Upper lobe of left lung (tissue), 6 donors: ENCODE results near the gene MSL1. TPM values are rescaled to one million over a fixed set of nuclear protein-coding genes. Genes with fewer than 3 reads are reported as not detected.
A peak's percentile ranks its signal among the peaks of the same experiment; 100 is the strongest.

Source experiments
- ATAC-seq, 2 donors: fragments of 200-7000 bp; cut with Tn5 transposase; one replicate each; pipeline ENCODE4 v1.9.1; 2022; ENCODE audit warnings: mild to moderate bottlenecking in 2 of 2, moderate library complexity in 2 of 2; ENCODE audit not compliant: low FRiP score in 2 of 2
- DNase-seq, 2 donors: peaks; one replicate each; pipeline ENCODE4 v3.0.0-alpha.2; 2019 to 2020
- H3K27ac ChIP-seq, 4 donors: fragments of 200-600 bp; sonication (generic); one replicate each; pipeline ENCODE4 v1.5.1; 2016 to 2019
- H3K27me3 ChIP-seq, 4 donors: fragments of 200-600 bp; sonication (generic); one replicate each; pipeline ENCODE4 v1.5.1; 2017 to 2019
- H3K36me3 ChIP-seq, 4 donors: fragments of 200-600 bp; sonication (generic); one replicate each; pipeline ENCODE4 v1.5.1; 2016 to 2019
- H3K4me1 ChIP-seq, 4 donors: fragments of 200-600 bp; sonication (generic); one replicate each; pipeline ENCODE4 v1.5.1; 2018 to 2019
- H3K4me3 ChIP-seq, 4 donors: fragments of 200-600 bp; sonication (generic); one replicate each; pipeline ENCODE4 v1.5.1; 2017 to 2019; ENCODE audit warnings: mild to moderate bottlenecking in 2 of 4, moderate library complexity in 1 of 4
- H3K9me3 ChIP-seq, 4 donors: fragments of 200-600 bp; sonication (generic); one replicate each; pipeline ENCODE4 v1.5.1; 2018 to 2019
- EP300 ChIP-seq, 4 donors: sonication (generic); formaldehyde crosslinking; IDR thresholded peaks; one replicate each; pipeline ENCODE4 v1.5.1; 2017; ENCODE audit warnings: antibody characterized with exemption in 4 of 4, control low read depth in 2 of 4
- POLR2A ChIP-seq, 4 donors: fragments of 450-650 bp; IDR thresholded peaks; one replicate each; pipeline ENCODE4 v1.5.1; 2016 to 2017; ENCODE audit warnings: antibody characterized with exemption in 4 of 4, mild to moderate bottlenecking in 2 of 4
- POLR2AphosphoS5 ChIP-seq, 2 donors: sonication (generic); formaldehyde crosslinking; IDR thresholded peaks; one replicate each; pipeline ENCODE4 v1.5.1; 2017; ENCODE audit warnings: antibody characterized with exemption in 2 of 2
- WGBS, 2 donors: methylation state at CpG; one replicate each; pipeline ENCODE4 v1.1.5; 2017 to 2018; 5-methylcytosine and 5-hydroxymethylcytosine counted together
- total RNA-seq, 6 donors: library from RNA; depleted of rRNA in 4 of 6; stranded (reverse); fragments of >200 nt in 4 of 6; gene quantifications; one replicate each; pipeline versions ENCODE4 v1.1.0 to v1.2.1, GENCODE V29; 2016 to 2021
- TF ChIP-seq, protein P1 (sequence below), 6 experiments: fragments of 450-650 bp in 4 of 6; fragments of 200-600 bp in 2 of 6; sonication (generic) in 2 of 6; IDR thresholded peaks; one replicate each; pipeline ENCODE4 v1.5.1; 2016 to 2019; ENCODE audit warnings: antibody characterized with exemption in 6 of 6
- donor health status: DM: no; HTN: no; CAD: no; lungs with moderate emphysema.
- donor health status: DM: no; HTN: yes; CAD: no; lungs with severe emphysema.

The MSL1 gene
- total RNA-seq, 6 donors from 2014 or later, result 57.6 to 240 (median 97.0) TPM

DNA sequence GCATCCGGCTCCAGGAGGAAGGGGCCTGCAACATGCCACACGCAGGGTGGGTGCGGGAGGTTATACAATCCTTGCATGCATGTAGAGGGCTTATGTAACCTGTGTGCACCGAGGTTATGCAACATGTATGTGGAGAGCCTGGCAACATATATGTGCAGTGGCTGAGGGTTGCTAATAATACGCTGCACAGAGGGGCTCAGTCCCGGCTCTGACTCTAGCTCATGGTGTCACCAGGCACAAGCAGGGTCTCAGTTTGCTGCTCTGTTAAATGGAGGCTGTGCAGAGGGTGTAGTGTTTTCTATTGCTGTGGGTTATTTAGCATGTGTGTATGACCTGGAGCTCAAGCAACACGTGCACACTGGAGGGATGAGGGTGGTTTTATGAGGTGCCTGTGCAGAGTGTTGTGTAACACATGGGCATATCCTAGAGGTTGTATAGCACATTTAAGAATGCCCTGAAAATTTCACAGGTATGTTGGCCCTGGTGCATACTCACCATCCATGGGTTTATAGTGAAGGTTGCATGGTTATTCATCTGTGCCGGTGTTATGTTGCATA is 45.8 kb upstream of the MSL1 start:
- peak overlapping the region; percentile 86 to 94 (median 90) for H3K27ac ChIP-seq
- H3K4me1 ChIP-seq, result peaks cover 55 to 64% (median 62%) of the 10 kb centered on the region in 4 donors
- H3K4me3 ChIP-seq, result peak overlapping the region in 1 of 4 donors; percentile 19
- 33 to 38% methylated on average over 5 to 8 of the region's 8 CpGs for WGBS, 2 donors
- DNase-seq (no peak), ATAC-seq (no peak)
- H3K27me3 ChIP-seq, result no peaks in the 10 kb centered on the region
- no peaks in the 10 kb centered on the region for H3K9me3 ChIP-seq
- peaks cover 0 to 33% (median 11%) of the 10 kb centered on the region in 4 donors for H3K36me3 ChIP-seq
- TF ChIP-seq EP300 (IDR thresholded peaks at IDR 0.05), result no peak
- TF ChIP-seq POLR2AphosphoS5 (IDR thresholded peaks at IDR 0.05), result no peak
- no peak for TF ChIP-seq POLR2A (IDR thresholded peaks at IDR 0.05)
- TF ChIP-seq, protein P1, sequence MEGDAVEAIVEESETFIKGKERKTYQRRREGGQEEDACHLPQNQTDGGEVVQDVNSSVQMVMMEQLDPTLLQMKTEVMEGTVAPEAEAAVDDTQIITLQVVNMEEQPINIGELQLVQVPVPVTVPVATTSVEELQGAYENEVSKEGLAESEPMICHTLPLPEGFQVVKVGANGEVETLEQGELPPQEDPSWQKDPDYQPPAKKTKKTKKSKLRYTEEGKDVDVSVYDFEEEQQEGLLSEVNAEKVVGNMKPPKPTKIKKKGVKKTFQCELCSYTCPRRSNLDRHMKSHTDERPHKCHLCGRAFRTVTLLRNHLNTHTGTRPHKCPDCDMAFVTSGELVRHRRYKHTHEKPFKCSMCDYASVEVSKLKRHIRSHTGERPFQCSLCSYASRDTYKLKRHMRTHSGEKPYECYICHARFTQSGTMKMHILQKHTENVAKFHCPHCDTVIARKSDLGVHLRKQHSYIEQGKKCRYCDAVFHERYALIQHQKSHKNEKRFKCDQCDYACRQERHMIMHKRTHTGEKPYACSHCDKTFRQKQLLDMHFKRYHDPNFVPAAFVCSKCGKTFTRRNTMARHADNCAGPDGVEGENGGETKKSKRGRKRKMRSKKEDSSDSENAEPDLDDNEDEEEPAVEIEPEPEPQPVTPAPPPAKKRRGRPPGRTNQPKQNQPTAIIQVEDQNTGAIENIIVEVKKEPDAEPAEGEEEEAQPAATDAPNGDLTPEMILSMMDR (IDR thresholded peaks at IDR 0.05), result no peak

DNA sequence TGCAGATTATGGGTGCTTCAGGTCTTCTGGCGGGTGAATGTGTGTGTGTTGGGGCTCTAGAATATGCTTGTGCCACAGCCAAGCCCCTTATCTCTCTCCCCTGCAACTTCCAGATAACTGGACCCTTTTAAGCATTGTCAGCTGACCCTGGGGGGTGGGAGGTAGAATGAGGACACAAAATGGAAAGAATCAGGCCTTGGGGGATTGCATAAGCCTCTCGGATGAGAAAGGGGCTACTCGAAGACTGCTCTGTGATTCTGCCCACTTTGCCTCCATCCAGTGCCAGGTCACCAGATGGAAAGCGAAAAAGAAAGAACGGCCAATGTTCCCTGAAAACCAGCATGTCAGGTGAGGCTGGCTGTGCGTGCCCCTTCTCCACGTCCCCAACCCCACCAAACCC is 45.2 kb upstream of the MSL1 start:
- Histone ChIP-seq H3K27ac (peak overlapping the region; percentile 79 to 92 (median 88)), H3K4me1 (peaks cover 50 to 58% (median 56%) of the 10 kb centered on the region in 4 donors)
- ATAC-seq, result no peak

DNA sequence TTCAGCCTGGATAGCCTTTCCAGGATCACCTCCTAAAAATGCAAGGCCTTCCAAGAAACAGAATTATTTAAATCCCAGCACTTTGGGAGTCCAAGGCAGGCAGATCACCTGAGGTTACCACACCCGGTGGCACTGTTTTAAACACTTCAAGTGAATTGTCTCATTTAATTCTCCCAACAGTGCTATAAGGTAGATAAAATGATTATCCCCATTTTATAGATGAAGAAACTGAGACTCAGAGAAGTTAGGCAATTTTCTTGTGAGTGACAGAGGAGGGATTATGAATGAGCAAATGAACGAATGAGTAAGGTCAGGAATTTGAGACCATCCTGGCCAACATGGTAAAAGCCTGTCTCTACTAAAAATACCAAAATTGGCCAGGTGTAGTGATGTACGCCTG is 42.2 kb upstream of the MSL1 start:
- H3K4me1 ChIP-seq, result peaks cover 20 to 28% (median 26%) of the 10 kb centered on the region in 4 donors
- H3K27me3 ChIP-seq, result no peaks in the 10 kb centered on the region
- H3K27ac ChIP-seq, result peak overlapping the region in 1 of 4 donors; percentile 2
- no peaks in the 10 kb centered on the region for H3K9me3 ChIP-seq
- DNase-seq (no peak), ATAC-seq (no peak)
- peaks cover 6 to 44% (median 24%) of the 10 kb centered on the region in 4 donors for H3K36me3 ChIP-seq
- TF ChIP-seq EP300 (IDR thresholded peaks at IDR 0.05), result no peak
- no peak overlapping the region for H3K4me3 ChIP-seq
- 89 to 95% methylated on average over 3 of the region's 3 CpGs for WGBS, 2 donors

More for the DNA sequence above, 45.2 kb upstream of the MSL1 start:
- 83 to 86% methylated on average over 7 of the region's 7 CpGs for WGBS, 2 donors
- TF ChIP-seq, protein P1 (IDR thresholded peaks at IDR 0.05), result no peak
- TF ChIP-seq EP300 (IDR thresholded peaks at IDR 0.05) (no peak), POLR2AphosphoS5 (IDR thresholded peaks at IDR 0.05) (no peak), POLR2A (IDR thresholded peaks at IDR 0.05) (no peak)
- Histone ChIP-seq H3K36me3 (peaks cover 0 to 33% (median 13%) of the 10 kb centered on the region in 4 donors), H3K27me3 (no peaks in the 10 kb centered on the region), H3K9me3 (no peaks in the 10 kb centered on the region), H3K4me3 (no peak overlapping the region)
- no peak for DNase-seq

DNA sequence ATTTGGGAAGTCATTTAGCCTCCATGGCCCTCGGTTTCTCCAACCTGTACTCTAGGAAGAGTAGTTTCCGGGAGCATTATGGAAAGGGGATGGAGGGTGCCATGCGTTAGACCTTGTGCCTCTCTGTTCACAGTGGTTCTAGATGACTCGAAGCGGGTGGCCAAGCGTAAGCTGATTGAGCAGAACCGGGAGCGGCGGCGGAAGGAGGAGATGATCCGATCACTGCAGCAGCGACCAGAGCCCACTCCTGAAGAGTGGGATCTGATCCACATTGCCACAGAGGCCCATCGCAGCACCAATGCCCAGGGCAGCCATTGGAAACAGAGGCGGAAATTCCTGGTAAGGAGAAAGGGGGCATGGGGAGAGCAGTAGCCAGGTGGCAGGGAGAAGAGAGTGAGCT is 37.3 kb upstream of the MSL1 start:
- Histone ChIP-seq H3K9me3 (no peaks in the 10 kb centered on the region), H3K27ac (no peak overlapping the region), H3K4me3 (no peak overlapping the region), H3K4me1 (no peaks in the 10 kb centered on the region), H3K27me3 (no peaks in the 10 kb centered on the region), H3K36me3 (peaks cover 38 to 69% (median 61%) of the 10 kb centered on the region in 4 donors)
- DNase-seq, result no peak
- ATAC-seq, result no peak
- 93 to 94% methylated on average over 14 of the region's 14 CpGs for WGBS, 2 donors
- TF ChIP-seq, protein P1 (IDR thresholded peaks at IDR 0.05), result no peak
- TF ChIP-seq POLR2AphosphoS5 (IDR thresholded peaks at IDR 0.05) (no peak), EP300 (IDR thresholded peaks at IDR 0.05) (no peak), POLR2A (IDR thresholded peaks at IDR 0.05) (no peak)

DNA sequence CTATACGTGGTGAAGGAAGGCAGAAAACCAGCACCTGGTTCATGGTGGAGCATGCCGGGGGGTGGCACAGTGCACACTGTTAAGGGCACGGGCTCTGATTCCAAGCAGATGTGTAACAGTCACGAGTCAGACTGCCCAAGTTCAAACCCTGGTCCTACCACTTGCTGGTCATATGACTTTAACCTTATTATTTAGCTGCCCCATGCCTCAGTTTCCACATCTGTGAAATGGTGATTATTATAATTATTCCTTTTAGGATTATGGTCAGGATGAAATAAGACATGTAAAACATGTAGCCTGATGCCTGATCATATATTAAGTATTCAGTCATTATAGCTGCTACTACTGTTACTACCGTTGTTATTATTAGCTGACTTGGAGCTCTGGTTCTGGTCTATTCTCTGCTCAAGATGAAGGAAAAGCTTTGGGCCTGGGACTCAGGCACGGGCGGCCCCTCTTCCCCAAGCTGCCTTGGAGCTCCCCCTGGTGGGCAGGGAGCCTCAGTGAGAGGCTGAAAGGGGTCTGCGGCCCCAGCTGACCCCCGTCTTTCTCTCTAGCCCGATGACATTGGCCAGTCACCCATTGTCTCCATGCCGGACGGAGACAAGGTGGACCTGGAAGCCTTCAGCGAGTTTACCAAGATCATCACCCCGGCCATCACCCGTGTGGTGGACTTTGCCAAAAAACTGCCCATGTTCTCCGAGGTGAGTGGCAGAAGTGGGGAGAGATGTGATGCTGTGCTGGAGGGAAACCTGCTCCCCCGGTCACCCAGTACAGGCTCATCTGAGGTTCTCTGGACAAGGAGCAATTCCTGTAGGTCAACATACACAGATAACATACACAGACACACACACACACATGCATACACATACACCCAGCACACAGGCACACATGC is 35.4 kb upstream of the MSL1 start:
- DNase-seq (no peak), ATAC-seq (peak in 1 of 2 donors; percentile 69)
- Histone ChIP-seq H3K9me3 (no peaks in the 10 kb centered on the region), H3K4me3 (no peak overlapping the region), H3K36me3 (peaks cover 41 to 82% (median 65%) of the 10 kb centered on the region in 4 donors), H3K27ac (peak overlapping the region in 3 of 4 donors; percentile 2 to 43 (median 10)), H3K4me1 (peaks cover 0 to 8% (median 2%) of the 10 kb centered on the region in 4 donors), H3K27me3 (no peaks in the 10 kb centered on the region)
- no peak for TF ChIP-seq POLR2A (IDR thresholded peaks at IDR 0.05)
- TF ChIP-seq, protein P1 (IDR thresholded peaks at IDR 0.05), result peak; percentile 73 to 90 (median 82)
- 58 to 87% methylated on average over 7 to 17 of the region's 17 CpGs for WGBS, 2 donors
